T-helper 22 cell (primary cell): ENCODE measurements around the gene TLE4.
A peak's percentile ranks its signal among the peaks of the same experiment; 100 is the strongest.
"Not testable (repeated sequence)": the region's sequence is repeated elsewhere in the genome, so short reads cannot be mapped to it uniquely, and the experiment has no call there.

Source experiments
- DNase-seq: peaks from one replicate; pipeline ENCODE4 v3.0.0-alpha.2; 2020; ENCODE audit warnings: low read depth

Gene TLE4

DNA sequence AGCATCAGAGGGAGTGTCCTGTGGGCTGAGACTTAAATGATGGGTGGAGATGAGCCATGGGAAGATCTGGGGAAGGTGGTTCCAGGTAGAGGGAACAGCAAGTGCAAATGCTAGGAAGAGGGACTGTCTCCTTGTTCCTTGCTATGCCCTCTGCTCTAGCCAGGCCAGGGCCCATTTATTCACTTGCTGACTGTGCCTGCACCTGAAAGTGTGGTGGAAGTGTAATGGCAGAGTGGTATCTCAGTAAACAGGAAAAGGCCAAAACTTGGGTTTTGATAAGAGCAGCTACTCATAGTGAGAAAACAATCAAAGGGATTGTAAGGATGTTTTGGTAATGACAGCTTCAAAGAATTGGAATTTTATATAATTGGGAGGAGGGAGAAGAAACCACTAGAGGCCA lies 32.4 kb downstream of the TLE4 start:
- no peak for DNase-seq

DNA sequence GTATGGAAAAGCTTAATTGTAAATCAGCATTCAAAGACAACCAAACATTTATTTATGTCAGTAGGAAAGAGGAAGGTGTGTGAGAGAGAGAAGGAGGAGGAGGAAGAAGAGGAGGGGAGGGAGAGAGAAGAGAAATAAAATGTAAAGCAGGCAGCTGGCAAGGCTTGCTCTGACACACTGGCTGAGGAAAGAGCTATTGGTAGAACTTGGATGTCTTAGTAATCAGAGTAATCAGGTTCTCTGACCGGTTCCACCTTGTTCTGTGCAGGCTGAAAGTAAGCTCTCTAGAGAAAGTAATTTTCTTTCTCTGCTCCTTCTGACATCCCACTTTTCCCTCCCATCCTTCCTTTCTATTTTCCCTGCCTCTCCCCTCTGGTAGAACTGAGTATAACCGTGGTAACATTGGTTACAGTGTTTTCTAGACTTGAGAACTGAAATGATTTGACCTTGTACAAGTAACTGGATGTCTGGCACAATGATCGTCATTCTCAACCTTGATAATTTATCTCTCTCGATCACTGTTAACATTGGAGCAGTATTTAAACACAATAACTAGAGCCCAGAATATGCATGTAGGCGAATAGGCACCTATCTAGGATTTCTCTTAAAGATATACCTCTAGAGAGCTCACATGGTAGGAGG lies 33.3 kb downstream of the TLE4 start:
- no peak for DNase-seq

DNA sequence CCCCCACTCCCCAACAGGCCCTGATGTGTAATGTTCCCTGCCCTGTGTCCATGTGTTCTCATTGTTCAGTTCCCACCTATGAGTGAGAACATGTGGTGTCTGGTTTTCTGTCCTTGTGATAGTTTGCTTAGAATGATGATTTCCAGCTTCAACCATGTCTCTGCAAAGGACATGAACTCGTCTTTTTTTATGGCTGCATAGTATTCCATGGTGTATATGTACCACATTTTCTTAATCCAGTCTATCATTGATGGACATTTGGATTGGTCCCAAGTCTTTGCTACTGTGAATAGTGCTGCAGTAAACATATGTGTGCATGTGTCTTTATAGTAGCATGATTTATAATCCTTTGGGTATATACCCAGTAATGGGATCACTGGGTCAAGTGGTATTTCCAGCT lies 34.8 kb downstream of the TLE4 start:
- DNase-seq, result not testable (repeated sequence)

DNA sequence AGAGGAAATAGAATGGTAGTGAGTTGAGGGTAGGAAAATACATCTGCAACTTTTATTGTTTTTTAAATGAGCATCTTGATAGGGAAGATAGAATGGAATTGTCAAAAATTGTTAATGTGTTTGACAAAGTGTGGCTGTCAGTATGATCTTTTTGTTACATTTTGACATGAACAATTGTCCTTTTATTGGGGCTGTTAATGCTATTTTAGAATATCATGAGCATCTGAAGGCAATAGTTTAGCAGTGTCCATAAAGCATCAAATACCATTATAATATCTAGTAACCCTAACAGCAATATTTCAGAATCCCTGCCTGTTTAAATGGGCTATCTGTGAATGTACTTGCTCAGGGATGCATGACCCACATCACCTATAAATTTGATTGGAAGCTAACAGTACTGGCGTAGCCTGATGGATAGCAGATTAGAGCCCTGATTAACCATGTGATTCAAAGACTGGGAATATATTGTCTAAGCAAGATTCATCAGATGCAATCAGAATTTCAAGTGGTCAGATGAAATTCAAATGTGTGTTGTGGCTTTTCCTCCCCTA lies 37.8 kb downstream of the TLE4 start:
- no peak for DNase-seq

DNA sequence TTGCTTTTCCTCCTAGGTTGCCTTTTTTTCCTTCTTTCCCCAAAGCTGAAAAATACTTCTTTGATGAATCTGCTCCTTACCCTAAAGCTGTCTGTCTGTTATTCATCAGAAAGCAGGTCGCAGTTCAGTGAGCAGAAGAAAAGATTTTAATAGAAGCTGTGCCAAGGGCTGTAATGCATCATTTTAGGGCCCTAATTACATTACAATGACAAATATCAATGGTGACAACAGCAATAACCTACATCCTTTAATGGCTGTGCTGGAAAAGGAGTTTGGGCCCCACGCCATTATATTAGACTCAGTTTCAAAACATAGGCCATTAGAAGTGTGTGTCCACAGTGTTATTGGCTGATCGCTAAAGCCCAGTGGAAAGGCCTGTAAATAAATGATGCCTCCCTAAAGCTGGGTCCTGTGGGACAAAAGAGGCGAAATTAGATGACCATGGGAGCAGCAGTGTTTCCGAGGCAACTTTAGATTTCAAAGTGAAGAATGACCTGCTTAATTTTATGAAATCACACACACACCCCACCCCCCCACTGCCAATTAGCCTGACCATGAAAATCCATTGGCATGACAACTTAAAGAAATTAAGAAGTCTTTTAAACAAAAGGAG lies 38.4 kb downstream of the TLE4 start:
- DNase-seq, result no peak

DNA sequence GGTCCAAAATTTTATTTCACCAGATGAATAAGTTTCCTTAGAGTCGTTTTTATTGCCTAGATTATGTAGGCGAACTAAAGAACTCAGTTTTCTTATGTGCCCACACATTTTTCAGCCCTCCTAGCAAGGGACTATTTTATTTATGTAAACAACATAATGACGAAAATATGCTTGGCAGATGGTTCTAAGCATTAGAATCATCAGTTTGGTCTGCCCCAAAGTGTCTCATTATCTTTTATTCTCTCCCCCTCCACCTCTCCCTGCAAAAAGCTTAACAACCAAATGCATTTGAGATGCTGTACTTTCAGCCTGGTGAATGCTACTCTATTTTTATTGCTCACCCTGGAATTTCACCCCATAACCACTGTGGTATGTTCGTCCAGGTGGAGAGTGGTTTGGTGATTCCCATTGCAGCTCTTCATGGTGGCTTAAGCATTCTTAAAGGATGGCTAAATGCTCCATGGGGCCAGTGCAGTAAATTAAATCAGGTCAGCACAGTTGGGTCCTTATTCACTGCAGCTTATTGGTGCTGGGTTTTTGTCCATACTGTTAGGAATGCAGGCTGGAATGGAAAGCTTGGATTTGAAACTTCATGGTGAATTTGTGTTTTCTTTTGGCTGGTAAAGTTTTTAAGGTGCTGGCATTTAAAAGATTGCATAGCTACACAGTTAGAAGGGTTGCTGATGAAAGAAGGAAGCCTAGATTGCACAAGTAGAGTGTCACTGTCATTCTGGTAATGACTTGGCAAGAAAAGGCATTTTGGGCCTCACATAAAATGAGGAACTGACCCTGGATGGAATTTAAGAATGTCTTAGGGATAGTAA lies 39.2 kb downstream of the TLE4 start:
- no peak for DNase-seq

DNA sequence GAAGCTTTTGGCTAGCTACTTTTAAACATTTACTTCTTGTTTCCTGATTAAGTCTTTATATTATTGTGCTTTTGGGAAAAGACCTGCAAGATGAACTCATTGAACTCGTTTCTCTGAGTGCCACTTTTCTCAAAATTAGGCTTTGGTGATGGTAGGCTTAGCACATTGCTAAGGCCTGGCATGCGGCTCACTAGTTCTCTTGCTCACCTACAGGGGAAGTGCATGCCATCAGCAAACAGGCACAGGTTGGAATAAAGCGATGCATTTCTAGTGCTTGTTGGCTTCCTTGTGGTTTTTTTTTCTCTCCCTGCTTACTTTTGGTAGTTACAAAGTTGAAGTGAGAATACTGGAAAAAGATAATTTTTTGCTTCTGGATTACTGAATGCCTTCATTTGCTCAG lies 41.4 kb downstream of the TLE4 start:
- no peak for DNase-seq

DNA sequence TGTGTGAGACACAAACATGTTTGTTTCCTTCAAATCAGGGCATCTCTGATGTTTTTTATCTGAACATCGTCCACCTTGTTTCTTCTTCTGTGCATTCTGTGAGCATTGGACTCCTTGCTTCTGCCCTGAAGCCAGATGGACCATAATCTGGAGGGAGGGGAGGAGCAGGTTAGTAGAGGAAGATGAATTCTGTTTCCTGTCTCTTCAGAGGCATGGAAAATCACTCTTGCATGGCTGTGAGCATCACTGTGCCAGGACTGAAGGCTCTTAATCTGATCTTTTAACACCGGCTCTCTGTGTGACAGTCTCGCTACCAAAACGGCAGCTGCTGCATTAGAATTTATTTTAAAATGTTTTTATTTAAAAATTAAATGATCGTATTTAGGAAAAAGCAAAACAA lies 43.3 kb downstream of the TLE4 start:
- no peak for DNase-seq

DNA sequence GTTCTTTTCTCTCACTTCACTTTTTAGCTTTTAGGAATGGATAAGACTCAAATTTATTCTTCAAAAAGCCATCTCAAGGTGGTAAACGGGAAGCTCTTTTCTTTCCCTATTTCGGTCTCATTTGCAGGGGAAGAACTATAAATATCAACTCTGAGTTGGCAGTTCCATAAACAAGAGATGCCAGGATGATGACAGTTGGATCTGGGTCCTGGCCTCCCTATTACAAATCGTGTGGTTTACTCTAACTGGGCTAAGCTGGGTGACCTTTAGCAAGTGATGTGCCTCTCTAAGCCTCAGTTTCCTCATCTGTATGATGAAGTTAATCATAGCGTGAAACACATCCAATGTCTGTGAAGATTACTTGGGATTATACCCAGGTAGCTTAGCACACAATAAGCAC lies 44.2 kb downstream of the TLE4 start:
- no peak for DNase-seq

DNA sequence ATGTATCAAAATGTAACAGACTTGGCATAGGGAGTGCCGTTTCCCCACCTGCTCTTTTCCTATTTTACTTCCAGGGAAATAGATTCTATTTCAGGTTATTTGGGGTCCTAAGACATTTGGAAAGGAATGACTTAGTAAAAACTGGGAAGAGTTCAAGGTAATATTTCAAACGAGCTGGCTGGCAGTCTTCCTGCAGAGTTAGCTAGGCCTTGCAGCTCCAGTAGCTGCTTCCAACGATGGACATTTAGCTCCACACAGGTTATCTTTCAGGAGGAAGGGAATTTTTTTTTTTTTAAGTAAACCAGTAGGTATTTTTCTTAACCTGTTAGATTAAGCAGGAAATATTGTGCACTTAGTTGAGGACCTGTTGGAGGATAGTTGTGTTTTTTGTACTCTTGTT lies 45.2 kb downstream of the TLE4 start:
- DNase-seq, result no peak

DNA sequence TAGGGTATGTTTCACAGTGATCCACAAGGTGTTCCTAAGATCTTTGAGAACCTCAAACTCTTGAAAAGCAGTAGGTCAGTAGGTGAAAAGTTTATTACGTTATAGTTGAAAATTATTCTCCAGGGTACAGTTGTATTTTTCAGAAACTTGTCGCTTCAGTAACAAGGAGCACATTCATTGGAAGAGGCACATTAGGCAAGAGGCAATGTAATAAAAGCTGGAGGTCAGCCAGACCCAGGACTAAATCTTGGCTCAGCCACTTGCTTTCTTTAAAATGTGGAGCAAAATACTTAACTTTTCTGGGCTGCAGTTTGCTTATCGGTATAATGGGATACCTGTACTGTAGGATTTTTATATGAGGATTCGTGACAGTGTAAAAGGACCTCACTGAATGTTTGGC lies 45.6 kb downstream of the TLE4 start:
- no peak for DNase-seq

DNA sequence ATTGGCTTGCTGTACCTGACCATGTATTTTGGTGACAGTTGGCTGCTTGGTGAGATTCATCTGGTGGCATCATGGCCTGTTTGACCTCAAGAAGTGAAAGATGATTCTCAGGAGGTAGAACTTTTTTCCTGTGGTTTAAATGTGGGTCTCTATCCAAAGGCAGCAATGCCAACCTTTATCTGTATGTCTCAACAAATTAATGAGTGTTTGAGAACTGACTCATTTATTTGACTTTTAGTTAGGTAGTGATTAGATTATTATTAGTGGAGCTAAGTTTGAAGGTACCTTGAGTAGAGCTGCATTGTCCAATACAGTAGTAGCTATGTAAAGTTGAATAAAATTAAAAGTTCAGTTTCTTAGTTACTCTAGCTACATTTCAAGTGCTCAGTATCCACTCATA lies 48.2 kb downstream of the TLE4 start:
- no peak for DNase-seq

DNA sequence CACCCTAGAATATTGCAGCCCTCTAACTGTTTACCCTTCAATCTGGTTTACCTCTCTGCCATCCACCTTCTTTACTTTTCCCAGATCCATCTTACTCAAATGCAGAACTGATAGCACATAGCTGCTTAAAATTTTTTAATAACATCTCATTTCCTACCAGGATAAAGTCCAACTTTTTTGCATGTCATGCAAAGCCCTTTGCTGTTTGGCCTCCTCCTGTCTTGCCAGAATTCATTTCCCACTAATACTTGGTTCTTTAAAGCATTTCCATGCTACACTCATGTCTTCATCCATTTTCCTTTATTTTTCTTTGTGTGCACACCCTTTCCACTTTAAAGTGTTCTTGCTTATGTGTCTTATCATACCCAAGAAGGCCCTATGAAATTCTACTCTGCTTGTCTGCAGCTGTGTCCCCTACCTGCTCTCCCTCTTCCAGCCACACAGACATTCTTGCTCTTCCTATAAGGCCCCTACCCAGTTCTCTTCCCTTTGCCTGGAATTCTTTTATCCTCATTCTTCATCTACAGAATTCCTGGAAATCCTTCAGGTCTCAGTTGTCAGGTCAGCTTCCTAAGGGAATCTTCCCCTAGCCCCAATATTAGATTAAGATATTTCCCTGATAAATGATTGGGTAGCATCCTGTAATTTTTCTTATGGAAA lies 50.3 kb downstream of the TLE4 start:
- DNase-seq, result no peak

DNA sequence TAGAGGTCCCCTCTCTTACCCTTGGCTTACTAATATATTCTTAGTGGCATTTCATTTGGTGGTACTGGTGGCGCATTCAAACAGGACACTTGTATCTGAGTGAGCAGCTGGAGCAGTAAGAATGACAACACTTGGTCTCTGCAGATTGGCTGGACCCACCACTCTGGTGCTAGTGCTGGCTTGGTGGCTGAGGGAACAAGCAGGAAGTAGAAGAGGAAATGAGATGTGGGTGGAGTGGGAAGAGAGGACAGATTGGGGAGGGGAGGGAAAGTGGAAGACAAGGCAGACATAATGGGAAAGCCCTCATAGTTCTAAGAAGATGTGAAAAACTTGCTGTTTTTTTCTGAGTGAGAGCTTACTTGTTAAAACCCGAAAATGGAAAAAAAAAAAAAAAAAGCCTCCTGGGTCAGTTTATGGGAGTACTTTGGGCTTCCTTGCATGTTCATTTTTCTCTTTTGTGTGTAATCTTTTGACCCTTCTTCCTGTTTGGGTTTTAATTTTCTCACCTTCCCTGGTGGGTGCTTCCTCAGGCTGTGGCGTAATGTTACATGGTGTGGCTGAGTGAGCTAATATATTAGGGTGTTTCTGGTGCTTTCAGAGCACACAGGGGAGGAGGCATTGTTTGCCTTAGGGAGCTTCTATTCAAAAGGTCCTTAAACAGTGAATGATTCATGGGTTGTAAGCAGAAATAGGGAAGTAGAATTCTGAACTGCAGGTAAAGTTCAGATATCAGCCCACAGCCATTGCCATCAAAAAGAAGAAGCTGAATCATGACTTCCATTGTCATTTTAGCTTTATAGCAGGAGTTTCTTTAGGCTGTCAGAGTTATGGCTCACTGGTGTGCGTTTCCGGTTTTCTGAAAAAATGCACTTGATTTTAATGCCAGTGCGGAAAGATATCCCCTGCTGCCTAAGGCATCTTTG lies 52.3 kb downstream of the TLE4 start:
- DNase-seq, result peak; percentile 0

DNA sequence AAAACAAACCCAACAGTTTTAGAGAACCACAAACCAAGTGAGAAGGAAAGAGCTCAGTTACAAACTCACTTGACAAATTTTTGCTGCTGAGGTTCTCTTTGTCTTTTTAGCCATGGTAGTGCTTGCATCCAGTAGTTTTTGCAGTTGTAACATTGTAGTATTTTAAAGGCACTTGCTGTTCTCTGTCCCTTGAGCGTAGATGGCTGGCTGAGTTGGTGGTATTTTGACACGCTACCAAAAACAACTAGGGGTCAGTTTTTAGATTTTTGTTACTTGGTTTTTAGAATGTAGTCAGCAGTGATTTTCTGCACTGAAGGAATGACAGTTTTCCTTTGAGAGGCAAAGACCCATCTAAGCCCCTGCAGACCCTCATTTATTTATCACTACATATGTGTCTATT lies 58.0 kb downstream of the TLE4 start:
- no peak for DNase-seq

DNA sequence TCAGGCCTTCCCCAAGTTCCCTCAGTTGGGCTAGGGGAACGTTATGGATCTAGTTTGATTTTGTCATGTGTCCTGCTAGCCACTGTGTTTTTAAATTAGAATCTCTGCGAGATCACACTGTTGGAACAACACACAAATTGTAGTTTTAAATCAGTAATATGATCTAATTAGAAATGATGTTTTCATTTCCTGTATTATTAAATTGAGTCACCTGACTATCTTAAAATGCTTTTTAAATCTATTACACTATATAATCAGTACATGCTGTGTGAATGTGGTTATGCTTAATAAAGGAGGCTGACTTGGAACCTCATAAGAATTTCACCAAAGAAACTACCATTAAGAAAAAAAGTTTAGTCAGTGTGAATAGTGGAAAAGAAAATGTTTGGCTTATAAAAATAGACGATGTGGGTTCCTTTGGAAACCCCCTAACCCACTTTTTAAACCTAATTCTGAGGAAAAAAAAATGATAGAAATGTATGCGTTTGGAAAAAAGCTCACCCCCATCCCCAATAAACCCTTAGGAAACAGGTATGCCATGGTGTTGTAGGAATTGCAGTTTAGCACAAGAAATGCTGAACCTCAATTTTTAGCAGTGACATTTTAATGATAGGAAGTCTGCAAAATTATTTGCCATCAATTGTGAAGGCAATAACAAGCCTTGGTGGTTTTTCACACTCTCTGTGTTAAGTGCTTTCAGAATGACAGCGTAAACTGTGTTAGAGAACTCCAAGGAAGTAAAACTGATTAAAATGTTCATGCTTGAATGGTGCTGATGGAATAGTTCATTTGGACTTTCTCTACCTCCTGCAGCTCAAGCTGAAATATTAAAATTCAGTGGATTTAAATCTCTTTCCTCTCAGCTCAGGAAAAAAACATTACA lies 59.0 kb downstream of the TLE4 start:
- DNase-seq, result no peak

DNA sequence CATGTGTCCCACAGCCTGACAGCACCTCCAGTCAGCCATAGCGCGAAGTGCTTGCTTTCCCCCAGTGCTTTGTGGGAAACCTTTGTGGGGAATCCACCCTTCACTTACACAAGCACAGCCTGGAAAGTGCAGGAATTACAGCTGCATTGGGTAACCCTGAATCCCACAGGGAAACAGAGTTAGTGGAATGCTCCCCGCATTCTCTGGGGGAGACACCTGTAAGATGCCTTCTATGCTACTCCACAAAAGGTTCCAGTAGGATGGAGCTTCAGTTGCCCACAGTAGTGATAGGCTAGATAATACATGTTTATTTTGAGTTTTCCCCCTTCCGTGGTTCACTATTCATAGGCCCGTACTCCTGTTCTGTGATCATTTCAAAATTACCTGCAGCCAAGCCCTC lies 60.3 kb downstream of the TLE4 start:
- no peak for DNase-seq

DNA sequence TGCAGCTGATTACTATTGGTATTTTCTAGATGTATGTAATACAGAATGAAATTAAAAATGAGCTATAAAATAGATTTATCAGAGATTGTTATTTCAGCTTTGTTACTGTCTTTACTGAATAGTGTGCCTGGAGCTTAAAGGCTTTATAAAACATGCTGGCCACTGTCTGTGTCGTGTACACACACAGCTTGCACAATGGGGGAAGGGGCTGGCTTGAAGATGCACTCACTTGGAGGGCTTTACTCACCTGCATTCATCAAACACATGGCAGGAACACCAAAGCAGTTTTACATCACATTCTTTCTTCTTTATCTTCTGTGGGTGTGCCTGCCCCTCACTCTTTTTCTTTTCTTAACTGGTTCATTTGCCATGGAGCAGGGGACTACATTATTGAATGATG lies 60.9 kb downstream of the TLE4 start:
- DNase-seq, result no peak

DNA sequence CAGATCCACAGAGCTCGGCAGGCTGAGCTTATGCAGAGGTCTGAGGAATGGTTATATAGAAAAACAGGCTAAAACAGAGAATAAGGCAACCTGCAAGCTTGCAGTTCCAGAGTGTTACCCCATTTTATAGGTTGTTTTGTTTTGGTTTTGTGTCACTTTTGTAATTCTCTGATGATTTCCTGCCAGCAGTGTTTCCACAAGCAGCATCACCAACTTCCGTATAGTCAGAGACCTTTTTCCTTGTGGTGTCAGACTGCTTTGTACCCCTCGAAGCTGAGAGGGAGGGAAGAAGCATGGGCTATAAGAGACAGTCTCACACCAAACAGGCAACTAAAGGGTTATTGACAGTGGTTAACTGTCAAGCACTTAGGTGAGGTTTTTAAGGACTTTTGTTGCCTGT lies 61.8 kb downstream of the TLE4 start:
- no peak for DNase-seq

DNA sequence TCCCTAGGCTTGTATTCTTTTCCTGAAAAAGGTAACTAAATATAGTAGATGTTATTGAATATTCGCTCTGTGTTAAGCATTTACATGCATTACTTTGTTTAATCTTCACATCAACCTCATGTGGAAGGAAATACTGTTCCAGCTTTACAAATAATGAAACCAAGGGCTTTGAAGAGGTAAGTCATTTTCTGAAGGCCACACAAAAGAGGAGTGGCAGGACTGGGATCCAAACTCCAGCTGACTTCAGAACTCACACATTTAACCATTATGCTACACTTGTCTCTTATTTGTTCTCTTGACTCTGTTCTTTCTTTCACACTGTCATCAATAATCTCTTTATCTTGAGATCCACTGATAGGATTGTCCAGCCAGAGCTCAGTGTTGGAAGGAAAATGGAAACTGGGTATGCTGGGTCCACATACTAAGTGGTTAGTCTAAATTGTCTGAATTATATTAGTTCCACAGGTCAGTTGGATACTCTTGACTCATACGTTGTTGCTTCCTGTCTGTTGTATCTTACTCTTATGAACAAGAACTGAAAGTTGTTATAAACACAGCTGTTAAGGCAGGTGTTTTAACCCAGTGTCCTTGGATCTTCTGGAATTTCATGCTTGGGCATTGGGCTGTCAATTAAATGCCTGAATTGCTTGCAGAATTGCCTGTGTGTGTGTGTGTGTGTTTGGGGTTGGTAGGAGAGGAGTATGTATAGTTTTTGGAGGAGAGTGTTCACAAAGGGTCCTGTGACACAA lies 65.6 kb downstream of the TLE4 start:
- DNase-seq, result no peak
